Right forelimb (tissue), 1 donor: ENCODE results near the gene SAA1.
"Not testable (repeated sequence)": the region's sequence is repeated elsewhere in the genome, so short reads cannot be mapped to it uniquely, and the experiment has no call there.

Experiments used
- DNase-seq: peaks from one replicate; pipeline ENCODE4 v3.0.0-alpha.2; 2018

The SAA1 gene

DNA sequence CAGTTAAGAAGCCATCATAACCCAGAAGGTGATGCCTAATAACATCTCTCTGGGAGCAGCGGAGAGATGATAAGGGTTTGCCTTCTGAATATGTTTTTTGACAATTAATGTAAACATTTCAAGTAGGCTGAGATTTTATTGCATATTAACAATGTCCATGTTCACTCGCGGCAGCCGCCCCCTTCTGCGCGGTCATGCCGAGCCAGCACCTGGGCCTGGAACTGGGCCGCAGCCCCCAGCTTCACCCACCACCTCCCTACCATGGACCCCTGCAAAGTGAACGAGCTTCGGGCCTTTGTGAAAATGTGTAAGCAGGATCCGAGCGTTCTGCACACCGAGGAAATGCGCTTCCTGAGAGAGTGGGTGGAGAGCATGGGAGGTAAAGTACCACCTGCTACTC is 4.3 kb upstream of the SAA1 start:
- DNase-seq: no peak

GRCh38 chr11:18262681-18263350 is 3.2 kb upstream of the SAA1 start:
- DNase-seq: not testable (repeated sequence)

- no peak for DNase-seq
Measured at GRCh38 chr11:18264035-18264434, 2.0 kb upstream of the SAA1 start.

DNA sequence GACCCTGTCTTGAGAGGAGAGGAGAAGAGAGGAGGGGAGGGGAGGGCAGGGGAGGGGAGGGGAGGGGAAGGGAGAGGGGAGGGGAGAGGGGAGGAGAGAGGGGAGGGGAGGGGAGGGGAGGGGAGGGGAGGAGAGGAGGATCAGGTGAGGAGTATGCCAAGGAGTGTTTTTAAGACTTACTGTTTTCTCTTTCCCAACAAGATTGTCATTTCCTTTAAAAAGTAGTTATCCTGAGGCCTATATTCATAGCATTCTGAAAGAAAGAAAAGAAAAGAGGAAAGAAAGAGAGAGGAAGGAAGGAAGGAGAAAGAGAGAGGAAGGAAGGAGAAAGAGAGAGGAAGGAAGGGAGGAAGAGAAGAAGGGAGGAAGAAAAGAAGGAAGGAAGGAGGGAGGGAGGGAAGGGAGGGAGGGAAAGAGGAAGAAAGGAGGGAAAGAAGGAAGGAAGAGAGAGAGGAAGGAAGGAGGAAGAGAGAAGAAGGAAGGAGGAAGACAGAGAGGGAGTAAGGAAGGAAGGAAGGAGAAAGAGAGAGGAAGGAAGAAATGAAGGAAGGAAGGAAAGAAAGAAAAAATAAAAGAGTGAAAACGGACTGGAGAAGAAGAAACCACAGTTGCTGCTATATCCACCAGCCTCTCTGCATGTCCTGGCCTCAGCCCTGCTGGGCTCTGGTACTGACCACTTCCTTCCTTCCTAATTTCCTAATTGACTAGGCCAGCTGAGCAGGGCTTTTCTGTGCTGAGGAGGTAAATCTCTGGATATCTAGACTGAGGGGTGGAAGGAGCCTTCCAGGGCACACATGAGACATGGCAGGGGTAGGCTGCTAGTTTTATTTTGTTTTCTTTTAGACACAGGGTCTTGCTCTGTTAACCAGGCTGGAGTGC is 1.1 kb upstream of the SAA1 start:
- DNase-seq: no peak

- DNase-seq: not testable (repeated sequence)
Measured at GRCh38 chr11:18267335-18268133, 1.5 kb downstream of the SAA1 start.

- DNase-seq: not testable (repeated sequence)
Measured at GRCh38 chr11:18269252-18269651, 3.2 kb downstream of the SAA1 start.

DNA sequence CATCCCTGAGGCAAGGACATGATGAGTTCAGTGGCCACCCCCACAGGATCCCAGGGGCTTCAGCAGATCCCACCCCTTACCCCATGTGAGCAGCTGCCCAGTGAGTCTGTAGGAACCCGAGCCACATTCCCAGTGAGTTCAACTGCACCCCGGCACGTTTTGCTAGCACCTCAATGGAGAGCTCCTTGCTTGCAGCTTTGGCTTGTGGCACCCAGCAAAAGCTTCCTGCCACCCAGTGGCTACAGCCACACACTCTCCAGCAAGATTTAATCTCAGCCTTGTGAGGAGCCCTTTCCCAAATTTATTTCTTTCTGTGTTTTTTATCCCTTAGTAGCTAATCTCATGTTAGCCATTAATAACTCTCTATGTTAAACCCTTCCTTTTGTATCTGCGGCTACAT is 4.0 kb downstream of the SAA1 start:
- DNase-seq: no peak

GRCh38 chr11:18271206-18271605 is 5.1 kb downstream of the SAA1 start:
- no peak for DNase-seq

GRCh38 chr11:18277565-18278271 is 11.7 kb downstream of the SAA1 start:
- DNase-seq: no peak

DNA sequence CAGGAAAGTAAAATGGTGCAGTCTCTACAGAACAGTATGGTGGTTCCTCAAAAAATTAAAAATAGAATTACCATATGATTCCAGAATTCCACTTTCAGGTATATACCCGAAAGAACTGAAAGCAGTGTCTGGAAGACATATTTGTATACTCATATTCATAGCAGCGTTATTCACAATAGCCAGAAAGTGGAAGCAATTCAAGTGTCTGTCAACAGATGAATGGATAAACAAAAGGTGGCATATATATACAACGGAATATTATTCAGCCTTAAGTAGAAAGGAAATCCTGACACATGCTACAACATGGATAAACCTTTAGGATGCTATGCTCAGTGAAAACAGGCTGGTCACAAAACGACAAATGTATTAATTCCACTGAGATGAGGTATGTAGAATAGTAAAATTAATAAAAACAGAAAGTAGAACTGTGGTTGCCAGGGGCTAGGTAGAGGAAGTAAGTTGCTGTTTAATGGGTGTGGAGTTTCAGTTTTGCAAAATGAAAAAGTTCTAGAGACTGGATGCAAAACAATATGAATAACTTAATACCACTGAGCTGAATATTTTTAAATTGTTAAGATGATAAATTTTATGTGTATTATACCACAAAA is 14.5 kb downstream of the SAA1 start:
- DNase-seq: no peak

DNA sequence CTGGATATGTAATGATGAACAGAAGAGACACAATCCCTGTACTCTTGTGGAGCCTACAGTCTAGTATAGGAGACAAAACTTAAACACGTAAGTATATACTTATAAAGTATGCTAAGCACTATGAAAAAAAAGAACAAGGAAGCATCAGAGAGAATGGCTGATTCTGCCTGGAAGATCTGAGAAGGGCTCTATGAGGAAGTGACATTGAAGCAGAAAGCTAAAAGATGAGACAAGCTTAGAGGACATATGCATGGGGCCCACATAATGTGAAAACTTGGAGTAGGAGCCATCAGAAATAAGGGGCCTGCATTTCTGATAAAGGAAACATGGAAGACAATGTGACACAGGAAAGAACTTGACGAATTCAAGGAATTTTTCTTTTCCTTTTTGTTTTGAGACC is 16.6 kb downstream of the SAA1 start:
- DNase-seq: no peak

DNA sequence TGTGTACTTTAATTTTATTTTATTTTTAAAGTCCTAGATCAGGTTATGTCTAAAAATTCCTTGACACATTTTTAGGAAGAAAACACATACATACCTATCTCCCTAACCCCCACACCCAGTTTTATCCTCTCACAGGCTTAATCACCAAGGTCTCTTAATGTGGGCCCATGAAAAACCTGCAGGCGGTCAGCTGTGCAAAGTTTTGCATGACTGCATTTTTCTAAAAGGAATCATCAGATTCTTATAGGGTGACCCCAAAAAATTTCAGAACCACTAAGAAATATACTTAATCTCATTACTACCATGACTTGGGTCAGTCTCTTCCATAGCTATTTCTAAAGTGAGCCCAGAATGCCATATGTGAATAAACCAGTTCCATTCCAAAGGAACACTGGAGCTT is 19.8 kb downstream of the SAA1 start:
- DNase-seq: no peak

- DNase-seq: no peak
Measured at GRCh38 chr11:18288911-18289310, 22.8 kb downstream of the SAA1 start.

DNA sequence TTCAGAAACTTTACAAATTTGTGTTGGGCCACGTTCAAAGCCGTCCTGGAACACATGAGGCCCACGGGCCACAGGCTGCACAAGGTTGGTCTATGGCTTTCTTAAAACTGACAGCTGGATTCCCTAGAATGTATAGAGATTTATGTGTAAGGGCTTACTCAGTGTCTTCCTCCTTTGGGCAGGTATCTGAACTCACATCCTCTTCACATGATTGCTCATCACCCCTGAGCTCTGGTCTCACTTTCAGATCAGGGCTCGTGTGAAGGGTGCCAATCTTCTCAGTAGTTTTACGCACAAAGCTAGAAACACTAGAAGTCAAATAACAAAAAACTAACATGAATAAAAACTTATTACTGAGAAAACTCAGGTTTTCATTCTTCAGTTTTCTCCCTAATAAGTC is 28.8 kb downstream of the SAA1 start:
- no peak for DNase-seq

- DNase-seq: no peak
Measured at GRCh38 chr11:18295316-18295715, 29.3 kb downstream of the SAA1 start.

- DNase-seq: no peak
Measured at GRCh38 chr11:18299721-18300120, 33.7 kb downstream of the SAA1 start.

GRCh38 chr11:18304745-18305144 is 38.7 kb downstream of the SAA1 start:
- DNase-seq: no peak

DNA sequence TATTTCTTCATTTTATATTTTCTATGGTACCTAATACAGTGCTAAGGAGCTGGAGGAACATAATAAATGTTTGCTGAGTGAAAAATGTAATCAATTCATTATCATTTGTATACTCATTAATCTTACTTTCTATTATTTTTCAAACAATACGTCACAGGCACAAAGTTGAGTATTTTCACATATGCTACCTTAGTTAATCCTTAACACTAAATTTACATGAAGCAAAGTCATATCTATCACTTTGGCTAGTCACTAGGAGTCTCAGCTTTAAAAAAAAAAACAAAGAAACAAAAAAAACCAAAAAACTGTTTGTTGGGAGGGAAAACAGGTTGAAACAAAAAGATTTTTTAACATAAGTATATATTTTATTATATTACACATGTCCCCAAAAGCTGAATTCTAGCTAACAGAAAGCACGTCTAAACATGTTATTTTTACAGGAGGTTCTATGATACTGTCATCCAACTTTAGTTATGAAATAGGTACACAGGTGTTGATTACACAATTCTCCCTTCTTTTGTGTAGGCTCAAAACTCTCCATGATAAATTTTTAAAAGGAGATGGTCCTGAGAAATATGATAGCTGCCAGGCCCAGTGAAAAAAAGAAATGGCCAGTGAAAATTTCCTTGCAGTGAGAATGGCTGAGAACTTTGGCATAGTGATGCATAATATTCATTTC is 41.5 kb downstream of the SAA1 start:
- no peak for DNase-seq

GRCh38 chr11:18308242-18308641 is 42.2 kb downstream of the SAA1 start:
- DNase-seq: no peak

GRCh38 chr11:18309691-18310090 is 43.6 kb downstream of the SAA1 start:
- no peak for DNase-seq

GRCh38 chr11:18310800-18311340 is 44.8 kb downstream of the SAA1 start:
- no peak for DNase-seq

- no peak for DNase-seq
Measured at GRCh38 chr11:18312012-18312411, 45.9 kb downstream of the SAA1 start.
